Fibroblast of skin of left quadriceps (primary cell): ENCODE results near the gene AFDN.

Experiments
- DNase-seq, 2 experiments: peaks; one replicate each; pipeline ENCODE4 v3.0.0-alpha.2; 2013; ENCODE audit warnings: low read depth in 2 of 2

AFDN gene

GRCh38 chr6:167796192-167796981, 30.3 kb upstream of the AFDN start:
- no peak for DNase-seq

GRCh38 chr6:167797011-167797471, 29.7 kb upstream of the AFDN start:
- DNase-seq = no peak

GRCh38 chr6:167797476-167798265, 29.0 kb upstream of the AFDN start:
- no peak for DNase-seq

- no peak for DNase-seq
Measured at GRCh38 chr6:167798453-167798852, 28.3 kb upstream of the AFDN start.

DNA sequence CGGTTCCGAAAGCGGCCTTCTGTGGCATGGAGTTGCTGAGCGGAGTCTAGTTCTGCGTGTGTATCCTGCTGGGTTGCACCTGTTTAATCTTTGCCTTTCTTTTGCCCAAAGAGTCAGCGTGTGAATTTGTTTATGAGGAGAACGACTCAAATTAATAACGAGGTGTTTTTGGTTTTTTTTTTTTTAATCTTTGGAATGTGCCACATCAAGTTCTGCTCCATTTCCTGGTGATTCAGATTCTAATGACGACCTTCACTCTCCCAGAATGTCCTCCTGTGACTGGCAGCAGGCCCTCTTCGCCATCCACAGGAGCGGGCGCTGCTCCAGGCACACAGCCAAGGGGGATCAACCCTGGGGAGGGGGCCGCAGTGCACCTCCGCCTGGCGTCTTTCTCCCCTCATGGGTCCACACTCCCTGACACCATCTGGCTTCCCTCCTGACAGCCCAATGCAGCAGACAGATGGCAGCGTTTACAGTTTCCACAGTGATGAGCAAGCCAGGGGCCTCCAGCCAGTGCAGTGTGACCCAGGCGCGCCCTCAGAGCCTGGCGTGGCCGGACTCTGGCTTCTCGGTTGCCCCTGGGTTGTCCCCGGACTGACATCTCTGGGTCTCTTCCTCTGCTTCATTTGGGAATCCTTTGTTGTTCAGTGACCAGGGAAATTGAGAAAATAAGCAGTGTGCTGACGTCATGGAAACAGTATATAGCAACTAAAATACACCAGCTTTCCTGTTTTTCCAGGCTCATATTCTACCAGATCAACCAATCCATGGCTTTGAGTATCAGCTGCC, 27.5 kb upstream of the AFDN start:
- no peak for DNase-seq

GRCh38 chr6:167800549-167800948, 26.2 kb upstream of the AFDN start:
- DNase-seq = no peak

GRCh38 chr6:167801263-167801662, 25.4 kb upstream of the AFDN start:
- no peak for DNase-seq

- DNase-seq = no peak
Measured at GRCh38 chr6:167802339-167802738, 24.4 kb upstream of the AFDN start.

DNA sequence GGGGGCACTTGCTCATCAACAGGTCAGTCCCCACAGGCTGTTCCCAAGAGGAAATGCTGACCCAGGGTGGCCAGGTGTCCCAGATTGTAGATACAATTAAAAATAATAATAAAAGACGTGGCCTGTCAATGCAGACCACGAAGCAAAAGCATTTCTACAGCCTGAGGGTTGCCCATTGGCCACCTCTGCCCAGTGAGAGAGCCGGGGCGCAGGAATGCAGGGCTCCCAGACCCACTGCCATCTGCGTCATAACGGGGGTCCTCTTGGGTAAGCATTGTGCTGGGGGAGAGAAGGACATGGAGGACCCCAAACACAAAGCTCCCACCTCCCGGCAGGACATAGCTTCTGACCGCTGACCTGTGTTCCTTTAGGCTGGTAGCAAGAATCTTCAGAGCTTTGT, 22.9 kb upstream of the AFDN start:
- DNase-seq = no peak

- DNase-seq = no peak
Measured at GRCh38 chr6:167804281-167805013, 22.3 kb upstream of the AFDN start.

- no peak for DNase-seq
Measured at GRCh38 chr6:167805349-167806060, 21.2 kb upstream of the AFDN start.

GRCh38 chr6:167806061-167806700, 20.5 kb upstream of the AFDN start:
- DNase-seq = no peak

DNA sequence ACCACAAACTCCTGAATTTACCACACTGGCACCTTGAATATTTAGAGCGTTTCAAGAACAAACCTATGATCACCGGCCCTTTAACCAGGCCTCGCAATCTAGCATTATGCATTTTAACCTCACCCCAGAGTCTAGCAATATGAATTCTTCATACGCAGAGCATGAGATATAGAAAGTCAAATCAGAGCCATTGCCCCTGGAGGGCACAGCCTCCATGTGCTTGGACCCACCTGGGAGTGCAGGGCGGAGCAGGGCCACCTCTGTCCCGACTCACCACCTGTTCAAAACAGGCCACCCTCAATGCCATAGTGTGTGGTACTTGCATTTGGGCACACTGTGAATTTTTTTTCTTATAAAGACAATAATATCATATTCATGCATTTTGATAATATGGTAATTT, 19.5 kb upstream of the AFDN start:
- no peak for DNase-seq

DNA sequence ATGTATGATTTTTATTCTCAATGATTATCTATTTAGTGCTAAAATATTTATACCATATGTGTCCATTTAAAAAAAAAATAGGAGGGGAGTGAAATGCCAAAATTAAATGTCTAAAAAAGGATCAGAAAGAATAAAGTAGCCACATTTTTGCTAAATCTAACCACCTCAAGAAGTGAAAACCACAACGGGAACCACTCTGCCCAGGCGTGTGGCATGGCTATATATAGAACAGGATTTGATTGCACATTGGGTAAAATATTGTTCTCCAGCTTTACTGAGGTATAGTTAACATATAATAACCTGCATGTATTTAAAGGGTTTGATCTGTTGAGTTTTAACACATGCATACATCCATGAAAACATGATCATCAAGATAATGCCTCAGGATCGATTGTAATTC, 19.0 kb upstream of the AFDN start:
- no peak for DNase-seq

- no peak for DNase-seq
Measured at GRCh38 chr6:167811040-167811439, 15.7 kb upstream of the AFDN start.

GRCh38 chr6:167811442-167812087, 15.1 kb upstream of the AFDN start:
- DNase-seq = no peak

GRCh38 chr6:167812088-167812487, 14.6 kb upstream of the AFDN start:
- no peak for DNase-seq

DNA sequence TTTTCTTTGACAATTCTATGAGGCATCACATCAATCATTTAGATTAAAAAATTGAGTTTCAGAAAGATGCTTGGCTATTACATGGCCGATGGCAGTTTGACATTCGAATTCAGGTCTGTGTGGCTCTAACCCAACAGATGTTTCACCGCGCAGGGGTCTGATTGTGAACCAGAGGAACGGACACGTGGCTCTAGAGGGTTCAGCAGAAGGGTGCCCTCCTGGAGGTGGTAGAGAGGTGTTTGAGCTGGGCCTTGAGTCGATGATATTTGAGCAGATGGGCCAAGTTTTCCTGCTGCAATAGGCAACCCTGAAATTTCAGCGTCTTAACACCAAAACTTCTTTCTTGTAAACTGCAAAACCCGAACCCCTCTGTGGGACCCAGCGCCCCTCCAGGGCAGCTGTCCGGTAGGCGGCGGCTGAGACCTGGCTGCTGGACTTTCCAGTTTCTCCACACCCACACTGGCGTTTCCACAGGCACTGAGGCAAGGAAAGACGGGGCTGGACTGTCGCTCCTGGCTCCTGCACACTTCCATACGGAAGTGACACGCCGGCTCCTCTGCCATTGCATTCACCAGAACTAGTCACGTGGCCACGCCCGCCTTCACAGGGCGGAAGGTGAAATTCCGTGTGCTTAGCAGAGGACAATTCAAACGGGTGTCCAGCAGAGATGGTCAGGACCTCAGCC, 11.3 kb upstream of the AFDN start:
- DNase-seq = no peak

- DNase-seq = no peak
Measured at GRCh38 chr6:167817016-167817415, 9.7 kb upstream of the AFDN start.
